GM18867 (cell line): Measurements from ENCODE around the gene DENND1A.

Experiments used
- ATAC-seq: cut with Tn5 transposase; IDR thresholded peaks from one replicate; pipeline ENCODE4 v1.9.1; 2021; ENCODE audit warnings: mild to moderate bottlenecking, moderate library complexity; ENCODE audit not compliant: unreplicated experiment

Gene DENND1A

DNA sequence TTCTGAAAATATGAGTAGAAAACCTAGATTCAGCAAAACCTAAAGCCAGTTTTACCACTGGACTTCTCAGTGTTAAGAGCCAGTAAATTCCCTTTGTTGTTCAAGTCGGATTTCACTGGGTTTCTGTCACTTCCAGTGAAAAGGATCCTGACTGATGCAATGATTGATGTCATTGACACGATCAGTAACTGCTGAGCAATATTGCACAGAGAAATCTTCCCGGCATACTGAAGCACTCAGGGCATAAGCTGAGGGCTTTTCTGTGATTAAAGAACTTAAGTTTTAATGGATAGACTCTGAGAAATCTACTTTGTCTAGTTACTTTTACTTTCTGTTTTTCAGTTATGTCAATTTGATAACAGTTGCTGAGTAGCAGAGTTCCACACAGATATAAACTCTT lies 61.9 kb downstream of the DENND1A start:
- ATAC-seq: no peak

DNA sequence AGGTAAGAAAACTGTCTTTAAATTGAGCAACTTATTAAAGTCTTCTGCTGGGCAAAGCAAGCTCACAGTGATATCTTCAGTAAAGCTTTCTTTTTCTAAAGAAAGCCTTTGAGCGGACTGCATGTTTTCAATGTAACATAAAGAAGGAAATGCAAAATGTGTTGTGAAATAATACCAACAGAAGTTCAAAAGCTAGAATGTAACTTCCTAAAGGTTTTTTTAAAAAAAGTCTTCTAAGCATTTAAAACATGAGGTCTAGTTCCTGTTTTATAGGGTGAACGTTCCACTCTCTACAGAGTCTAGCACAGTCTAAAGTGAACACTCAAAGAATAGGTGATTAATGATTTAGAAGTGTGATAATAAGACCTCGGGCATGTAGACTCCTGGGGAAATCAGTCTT lies 62.9 kb downstream of the DENND1A start:
- no peak for ATAC-seq

DNA sequence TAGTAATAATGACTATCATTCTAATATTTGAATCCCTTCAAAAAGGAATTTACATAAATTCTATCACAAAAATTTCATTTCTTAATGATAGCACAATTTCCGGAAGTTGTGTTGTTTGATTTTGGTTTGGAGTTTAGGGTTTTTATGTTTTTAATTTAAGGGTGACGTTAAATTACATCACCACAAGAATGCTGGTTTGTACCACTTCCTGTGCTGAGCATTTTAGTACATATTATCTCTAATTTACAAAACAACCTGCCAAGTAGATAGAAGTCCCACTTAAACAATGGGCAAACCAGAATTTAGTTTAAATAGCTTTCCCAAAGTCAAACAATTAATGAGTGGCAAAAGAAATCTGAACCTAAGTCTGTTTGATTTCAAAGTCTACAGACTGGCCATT lies 63.4 kb downstream of the DENND1A start:
- ATAC-seq: no peak

DNA sequence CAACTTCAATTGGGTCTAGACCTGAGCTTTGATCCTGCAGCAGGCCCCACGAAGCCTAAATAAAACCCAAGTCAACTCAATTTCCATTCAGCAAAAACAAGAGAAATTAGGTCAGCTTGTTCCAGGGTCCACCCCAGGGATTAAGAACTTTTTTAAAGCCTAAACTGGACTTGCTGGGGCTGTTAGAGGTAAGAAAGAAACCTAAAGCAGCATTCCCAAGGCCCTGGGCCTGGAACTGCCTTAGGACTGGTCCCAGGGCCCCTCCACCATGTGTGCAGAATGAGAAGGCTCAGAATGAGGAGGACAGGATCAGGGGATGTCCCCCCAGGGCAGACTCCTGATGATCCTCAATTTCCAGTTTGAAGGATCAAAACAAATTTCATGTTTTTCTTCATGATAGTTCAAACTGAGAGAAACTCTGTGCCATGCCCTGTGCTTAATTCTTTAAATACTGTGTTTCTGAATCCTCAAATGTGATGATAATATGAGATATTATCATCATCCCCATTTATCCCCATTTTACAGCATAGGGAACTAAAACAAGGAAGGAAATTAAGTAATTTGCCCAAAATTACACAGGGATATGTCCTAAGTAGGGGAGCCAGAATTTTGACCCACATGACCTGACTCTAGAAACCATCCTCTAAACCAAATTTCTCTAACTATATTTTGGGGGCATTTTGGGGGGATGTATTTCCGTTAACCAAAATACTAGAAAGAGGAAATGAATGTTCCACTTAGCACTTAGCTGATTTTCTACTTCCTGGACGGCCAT lies 64.5 kb downstream of the DENND1A start:
- no peak for ATAC-seq

DNA sequence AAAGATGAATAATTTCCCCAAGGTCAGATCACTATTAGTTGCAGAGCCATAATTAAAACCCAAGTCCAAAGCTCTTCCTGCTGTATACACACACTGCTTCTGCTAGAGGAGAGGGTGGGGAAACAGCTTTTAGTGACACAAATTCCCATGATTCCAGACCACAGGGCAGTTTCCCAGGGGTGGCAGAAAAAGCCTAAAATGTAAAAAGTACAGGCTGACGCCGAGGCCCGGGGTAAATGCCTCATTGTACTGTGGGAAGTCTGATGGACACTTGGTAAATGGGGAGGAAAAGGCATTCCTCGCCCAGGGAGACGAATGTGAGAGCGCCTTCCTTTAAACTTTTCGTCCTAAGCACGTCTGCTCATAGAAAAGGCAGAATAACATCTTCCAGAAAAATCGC lies 65.7 kb downstream of the DENND1A start:
- ATAC-seq: no peak

DNA sequence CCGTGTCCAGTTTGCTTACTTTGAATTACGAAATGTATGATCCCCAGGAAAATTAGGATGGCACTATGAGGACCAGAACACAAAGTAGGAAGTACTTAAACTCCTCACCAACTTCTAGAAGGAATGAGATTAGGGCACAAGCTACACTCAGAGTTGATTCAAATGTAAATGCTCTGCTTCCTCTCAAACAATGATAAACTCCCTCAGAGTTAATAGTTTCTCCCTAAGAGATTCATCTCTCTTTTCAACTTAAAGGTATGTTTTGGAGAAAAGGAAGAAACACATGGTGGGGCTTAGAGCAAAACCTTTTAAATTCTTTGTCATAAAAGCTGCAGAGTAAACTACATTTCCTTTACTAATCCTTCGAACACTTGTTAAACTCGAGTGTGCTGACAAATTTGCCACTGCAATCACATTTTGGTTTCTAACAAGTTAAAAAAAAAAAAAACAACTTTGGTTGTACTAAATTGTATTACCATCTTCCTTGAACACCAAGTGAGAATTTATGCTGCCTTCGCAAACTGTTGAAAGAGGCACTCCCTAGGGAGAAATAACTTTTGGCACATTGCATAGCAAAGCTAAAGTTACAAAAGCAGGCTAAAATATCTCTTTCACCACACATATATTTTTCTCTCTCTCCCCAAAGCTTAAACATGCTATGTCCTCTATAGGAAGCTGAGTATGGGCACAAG lies 66.6 kb downstream of the DENND1A start:
- no peak for ATAC-seq

DNA sequence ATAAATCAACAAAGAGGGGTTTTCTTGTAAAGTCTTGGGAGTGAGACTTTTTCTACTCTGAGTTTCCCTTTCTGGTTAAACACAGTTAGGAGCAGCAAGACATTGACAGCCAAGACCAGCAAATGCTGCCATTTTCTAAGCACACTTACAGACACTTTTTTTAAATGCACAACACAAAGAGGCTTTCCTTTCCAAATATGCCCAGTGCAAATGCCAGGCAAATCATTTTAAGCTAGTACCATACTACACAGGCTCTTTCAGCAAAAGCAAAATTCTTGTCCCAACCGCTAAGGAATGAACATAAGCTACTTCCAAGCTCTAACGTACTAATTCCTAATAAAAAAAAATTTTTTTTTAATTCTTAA lies 68.2 kb downstream of the DENND1A start:
- ATAC-seq: no peak

DNA sequence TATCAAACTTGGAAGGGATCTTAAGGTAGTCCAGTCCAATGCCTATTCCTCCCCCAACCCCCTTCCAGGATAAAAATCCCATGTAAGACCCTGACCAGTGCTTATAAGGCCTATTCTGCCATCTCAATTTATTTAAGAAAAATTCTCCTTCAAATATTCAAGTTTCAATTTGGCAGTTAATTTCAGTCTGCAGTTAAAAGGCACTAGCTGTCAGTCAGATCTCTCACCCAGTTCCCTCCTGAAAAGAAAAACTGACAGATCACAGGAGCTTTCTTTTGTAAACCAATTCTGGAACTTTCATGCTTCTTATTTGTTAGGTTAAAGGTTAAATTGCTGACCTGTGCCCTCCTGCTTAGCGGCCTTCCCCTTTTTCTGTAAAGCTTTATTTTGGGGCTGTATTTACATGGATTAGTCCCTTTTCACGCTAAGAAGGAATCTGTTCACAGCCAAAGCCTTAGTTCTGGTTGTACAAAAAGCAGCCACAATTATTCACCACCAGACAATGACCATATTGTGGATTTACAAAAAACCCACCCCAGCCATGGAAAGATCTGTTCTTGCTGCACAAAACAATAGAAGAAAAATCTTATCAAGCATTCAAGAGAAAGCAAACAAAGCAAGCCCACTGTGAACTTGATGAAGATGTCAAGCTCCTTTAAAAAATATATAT lies 68.7 kb downstream of the DENND1A start:
- no peak for ATAC-seq

DNA sequence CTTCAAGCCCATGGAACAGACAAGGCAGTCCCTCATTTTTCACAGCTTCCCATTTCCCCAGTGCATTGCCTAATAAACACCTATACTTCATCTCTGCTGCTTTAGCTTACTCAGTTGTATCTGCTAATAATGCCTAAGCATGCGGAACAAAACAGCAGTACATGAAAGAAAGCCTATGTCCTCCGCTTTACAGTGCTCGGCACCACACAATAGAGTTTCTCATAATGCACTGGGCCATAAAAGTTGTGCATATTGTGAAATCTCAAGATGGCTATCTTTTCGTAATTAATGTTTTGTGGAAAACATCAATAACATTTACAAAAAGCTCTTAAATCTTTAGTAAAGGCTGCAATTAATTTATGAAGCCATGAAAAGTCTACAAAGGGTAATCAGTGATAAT lies 69.3 kb downstream of the DENND1A start:
- ATAC-seq: no peak

DNA sequence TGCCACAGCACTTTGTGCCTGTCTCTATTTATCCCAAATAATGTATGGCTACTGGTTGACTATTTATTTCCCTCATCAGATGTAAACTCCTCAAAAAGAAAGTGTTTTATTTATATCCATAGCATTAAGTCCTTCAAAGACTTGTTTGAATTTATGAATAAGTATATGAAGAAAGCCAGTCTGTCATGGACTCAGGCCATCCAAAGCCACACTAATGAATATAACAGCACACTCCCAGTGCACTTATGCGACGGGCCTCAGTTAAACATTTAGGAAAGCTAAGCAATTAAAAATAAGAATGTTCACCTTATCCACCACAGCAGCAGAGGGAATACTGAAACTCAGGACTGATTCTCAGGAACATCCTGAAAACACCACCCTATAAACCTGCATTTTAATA lies 77.5 kb downstream of the DENND1A start:
- ATAC-seq: no peak

DNA sequence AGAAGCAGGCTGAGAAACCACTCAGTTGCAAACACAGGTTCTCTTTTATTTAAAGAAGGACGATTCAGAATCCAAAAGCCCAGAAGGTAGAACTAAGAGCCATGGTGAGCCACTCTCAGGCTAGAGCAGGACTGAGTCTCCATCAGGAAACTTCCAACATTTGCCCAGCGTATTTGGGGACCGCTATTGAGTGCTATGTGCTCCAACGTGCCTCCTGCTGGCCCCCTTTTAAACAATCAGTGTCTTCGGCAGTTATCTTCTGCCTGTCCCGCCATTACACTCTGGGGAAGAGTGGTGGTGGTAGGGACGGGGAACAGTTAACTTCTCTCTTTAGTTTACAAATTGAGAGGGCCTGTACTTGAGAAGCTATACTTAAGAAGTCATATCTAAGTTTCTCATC lies 78.1 kb downstream of the DENND1A start:
- ATAC-seq: no peak

DNA sequence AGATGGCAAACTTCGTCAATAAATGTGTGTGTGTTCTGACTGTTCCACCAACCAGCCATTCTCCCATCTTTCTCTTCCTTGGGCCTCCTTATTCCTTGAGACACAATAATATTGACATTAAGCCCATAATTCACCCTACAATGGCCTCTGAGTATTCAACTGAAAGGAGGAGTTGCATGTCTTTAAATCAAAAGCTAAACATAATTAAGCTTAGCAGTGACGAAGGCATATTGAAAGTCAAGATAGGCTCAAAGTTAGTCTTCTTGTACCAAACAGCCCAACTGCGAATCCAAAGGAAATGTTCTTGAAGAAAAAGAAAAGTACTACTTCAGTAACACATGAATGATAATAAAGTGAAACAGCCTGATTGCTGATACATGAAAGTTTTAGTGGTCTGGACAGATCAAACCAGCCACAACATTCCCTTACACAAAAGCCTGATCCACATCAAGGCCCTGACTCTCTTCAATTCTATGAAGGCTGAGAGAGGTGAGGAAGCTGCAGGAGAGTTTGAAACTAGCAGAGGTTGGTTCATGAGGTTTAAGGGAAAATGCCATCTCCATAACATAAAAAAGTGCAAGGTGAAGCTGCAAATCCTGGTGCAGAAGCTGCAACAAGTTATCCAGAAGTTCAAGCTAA lies 81.4 kb downstream of the DENND1A start:
- ATAC-seq: no peak

DNA sequence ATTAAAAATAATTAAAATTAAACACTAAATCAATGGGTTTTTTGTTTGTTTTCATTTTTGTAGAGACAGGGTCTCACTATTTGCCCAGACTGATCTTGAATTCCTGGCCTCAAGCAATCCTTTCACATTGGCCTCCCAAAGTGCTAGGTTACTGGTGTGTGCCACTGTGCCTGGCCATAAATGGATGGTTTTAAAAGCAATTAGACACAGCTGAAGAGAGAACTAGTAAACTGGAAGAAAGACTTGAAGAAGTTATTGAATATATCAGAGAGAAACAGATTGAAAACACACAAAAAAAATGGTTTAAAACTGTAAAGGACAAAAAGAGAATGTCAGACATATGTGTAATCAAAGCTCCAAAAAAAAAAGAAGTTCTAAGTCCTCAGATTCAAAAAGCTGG lies 83.0 kb downstream of the DENND1A start:
- ATAC-seq: no peak

DNA sequence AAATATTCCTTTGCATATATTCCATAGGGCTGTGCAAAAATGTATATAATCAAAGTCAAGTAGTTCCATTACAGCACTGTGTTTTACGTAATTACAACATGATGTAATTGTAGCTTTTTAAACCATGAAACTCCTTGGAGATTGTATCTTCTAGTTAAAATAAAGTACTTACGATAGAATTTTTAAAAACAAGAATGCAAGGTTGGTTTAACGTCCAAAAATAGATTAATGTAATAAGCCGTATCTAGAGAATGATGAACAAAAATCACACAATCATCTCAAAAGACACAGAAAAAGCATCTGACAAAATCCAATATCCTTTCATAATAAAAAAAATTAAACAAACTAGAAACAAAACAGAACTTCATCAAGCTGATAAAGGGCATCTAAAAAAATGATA lies 86.2 kb downstream of the DENND1A start:
- no peak for ATAC-seq

DNA sequence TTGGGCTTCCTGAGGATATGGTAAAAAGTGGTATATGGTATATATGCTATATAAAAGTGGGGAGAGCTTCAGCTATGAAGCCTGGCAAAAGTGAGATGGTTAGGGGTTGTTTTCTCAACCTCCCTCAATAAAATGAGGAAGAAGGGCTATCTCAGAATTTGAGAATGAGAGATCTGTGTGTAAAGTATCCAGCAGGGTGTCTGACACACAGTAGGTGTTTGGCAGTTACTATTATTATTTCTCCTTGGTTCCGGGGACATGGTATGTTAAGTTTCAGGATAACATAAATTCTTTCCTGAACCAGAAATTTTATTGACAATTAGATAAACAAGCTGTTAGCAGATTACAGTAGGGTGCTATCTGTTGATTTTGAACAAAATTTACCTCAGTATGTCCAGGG lies 94.1 kb downstream of the DENND1A start:
- no peak for ATAC-seq

DNA sequence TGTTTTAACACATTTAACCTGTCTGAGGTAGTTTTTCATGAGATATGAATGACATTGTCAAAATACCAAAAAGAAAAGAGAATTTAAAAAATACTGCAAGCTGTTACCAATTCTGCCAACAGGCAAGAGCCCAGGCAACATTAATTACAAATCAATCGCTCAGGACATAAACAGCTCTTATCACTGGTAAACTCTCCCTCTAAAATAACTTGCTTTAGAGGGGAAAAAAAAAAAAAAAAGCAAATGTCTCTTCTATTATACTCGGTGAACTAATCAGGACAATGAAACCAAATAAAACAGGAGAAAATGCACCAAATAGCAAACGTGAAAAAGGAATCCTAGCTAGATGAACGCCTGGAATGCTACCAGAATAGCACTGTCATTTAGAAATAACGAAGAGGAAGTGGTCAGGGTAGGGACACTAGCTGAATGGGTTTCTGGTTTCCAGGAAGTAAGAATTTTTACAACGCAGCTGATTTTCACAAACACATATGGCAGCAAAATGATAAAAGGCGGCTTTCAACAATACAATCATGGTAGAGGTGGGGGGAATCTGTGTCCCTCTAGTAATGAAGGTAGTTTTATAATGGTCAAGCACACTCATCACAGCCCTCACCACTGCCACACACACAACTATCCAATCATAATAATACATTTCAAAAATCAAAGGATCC lies 94.9 kb downstream of the DENND1A start:
- ATAC-seq: peak; percentile 68

DNA sequence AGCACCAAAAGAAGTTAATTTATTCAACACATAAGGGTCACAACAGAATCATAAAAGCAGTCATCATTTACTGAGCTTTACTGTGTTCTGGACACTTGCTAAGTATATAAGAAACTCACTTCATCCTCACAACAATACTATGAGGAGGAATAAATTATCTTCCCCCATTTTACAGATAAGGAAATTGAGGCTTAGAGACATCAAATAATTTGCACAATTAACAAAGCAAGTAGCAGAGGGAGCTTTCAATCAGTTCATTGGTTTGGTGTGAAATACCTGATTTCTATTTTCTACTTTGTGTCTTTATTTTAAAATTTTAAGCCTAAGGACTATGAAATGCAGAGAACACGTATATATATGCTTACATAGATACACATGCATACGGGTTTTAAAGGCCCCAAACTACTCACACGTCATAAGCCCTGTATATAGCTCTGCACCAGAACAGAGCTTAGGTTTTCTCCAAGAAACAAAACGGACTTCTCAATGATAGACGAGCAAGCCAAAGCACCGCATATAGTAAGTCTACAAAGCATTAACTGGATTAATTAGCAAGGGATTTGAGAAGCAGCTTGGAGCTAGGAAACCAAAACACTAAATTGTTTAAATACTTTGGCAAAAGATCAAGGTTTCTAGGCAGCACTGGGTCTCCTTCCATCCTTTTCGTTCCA lies 95.6 kb downstream of the DENND1A start:
- no peak for ATAC-seq

DNA sequence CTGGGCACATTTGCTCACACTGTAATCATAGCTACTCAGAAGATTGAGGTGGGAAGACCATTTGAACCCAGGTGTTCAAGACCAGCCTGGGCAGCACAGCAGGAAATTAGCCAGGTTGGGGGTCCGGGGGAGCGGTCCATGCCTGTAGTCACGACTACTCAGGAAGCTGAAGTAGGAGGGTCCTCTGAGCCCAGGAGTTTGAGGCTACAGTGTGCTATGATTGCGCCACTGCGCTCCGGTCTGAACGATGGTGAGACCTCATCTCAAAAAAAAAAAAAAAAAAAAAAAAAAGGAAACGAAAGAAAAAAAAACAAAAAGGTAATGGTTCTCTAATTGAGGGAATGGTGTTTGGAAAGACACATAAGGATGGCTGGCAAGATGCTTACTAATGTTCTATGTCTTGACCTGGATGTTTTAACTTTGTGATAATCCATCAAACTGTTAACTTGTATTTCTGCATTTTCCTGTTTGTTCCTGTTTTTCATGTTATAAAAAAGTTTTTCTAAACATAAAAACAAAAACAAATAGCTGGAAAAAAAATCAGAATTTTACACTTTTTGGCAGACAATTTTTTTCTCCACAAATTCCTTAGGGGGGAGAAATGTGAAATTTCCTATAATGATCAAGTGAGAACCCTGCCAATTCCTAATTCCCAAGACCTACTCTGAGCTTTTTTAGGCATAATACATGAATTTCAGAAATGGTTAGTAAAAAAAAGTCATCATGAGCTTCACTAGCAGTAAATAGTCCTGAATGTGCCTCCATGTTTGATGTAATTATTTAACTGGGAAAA lies 96.9 kb downstream of the DENND1A start:
- ATAC-seq: no peak

DNA sequence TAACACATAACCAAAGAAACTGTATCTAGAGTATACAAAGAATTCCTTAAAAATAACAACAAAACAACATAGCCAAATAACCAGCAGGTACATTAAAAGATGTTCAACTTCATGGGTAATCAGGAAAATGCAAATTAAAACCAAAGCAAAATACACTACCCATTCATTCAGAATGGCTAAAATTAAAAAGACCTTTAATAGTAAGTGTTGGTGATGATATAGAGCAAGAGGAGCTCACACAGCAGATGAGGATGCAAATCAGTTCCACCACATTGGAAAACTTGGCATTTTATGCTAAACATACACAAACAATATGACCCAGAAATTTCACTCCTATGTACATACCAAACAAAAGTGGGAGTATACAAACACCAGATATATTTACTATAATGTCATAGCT lies 97.8 kb downstream of the DENND1A start:
- ATAC-seq: no peak

DNA sequence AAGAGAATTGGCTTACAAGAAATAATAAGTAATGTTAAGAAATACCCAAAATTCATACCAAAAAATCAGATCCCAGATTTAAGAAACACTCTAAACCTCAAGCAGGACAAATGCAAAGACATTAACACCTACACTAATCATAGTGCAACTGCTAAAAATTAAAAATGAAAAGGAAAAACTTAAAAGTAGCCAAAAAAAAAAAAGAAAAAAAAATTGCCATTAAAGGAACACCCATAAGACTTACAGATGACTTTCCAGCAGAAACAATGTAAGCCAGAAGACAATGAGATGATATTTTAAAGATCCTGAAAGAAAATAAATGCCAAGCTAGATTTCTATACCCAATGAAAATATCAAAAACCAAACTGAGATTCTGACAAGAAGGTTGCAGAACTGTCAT lies 101.5 kb downstream of the DENND1A start:
- ATAC-seq: no peak
